Adrenal gland (tissue), 5 donors: ENCODE results near the gene TMEM147.

Source experiments
- POLR2A ChIP-seq, 2 donors: fragments of 450-650 bp; IDR thresholded peaks; one replicate each; pipeline ENCODE4 v1.6.1; 2017; ENCODE audit warnings: antibody characterized with exemption in 2 of 2, mild to moderate bottlenecking in 2 of 2, moderate library complexity in 1 of 2
- TF ChIP-seq, protein P1 (sequence below), 6 experiments: fragments of 450-650 bp in 4 of 6; fragments of 200-600 bp in 2 of 6; sonication (generic) in 1 of 6; IDR thresholded peaks; 1 replicate in 5 of 6; 2 replicates in 1 of 6; pipeline versions ENCODE4 v1.5.1 to v1.8.0; 2016 to 2021; ENCODE audit warnings: antibody characterized with exemption in 6 of 6, mild to moderate bottlenecking in 2 of 6, moderate library complexity in 1 of 6
- donor health status: DM: no; HTN: no; CAD: no.

DNA sequence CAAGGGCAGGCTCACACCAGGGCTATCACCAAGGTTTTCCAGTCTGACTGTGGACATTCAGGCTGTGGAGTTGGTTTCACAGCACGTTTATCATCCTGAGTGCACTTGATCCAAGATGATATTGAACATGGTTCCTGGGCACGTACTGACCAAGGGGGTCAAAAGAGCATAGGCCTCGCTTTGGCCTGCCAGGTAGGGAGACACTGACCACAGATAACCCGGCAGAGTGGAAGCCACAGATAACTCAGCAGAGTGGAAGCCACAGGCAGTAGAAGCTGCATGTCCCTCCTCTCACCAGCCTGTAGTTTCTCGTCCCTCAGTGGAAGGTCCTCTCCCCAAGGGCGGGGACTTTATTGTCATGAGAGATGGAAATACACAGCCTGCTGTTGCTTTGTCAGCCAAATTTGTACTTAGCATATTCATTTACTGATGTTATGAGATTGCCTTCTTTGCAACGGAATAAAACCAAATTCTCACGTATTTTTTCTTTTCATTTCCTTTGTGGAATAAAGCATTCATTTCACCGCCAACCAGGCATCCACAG is 46.4 kb upstream of the TMEM147 start:
- TF ChIP-seq, protein P1, sequence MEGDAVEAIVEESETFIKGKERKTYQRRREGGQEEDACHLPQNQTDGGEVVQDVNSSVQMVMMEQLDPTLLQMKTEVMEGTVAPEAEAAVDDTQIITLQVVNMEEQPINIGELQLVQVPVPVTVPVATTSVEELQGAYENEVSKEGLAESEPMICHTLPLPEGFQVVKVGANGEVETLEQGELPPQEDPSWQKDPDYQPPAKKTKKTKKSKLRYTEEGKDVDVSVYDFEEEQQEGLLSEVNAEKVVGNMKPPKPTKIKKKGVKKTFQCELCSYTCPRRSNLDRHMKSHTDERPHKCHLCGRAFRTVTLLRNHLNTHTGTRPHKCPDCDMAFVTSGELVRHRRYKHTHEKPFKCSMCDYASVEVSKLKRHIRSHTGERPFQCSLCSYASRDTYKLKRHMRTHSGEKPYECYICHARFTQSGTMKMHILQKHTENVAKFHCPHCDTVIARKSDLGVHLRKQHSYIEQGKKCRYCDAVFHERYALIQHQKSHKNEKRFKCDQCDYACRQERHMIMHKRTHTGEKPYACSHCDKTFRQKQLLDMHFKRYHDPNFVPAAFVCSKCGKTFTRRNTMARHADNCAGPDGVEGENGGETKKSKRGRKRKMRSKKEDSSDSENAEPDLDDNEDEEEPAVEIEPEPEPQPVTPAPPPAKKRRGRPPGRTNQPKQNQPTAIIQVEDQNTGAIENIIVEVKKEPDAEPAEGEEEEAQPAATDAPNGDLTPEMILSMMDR (IDR thresholded peaks at IDR 0.05) = no peak
- no peak for TF ChIP-seq POLR2A (IDR thresholded peaks at IDR 0.05)
